GM19463 (cell line): ENCODE data around the gene PLCL1.

ENCODE experiments used
- ATAC-seq: cut with Tn5 transposase; IDR thresholded peaks from one replicate; pipeline ENCODE4 v1.9.1; 2021; ENCODE audit warnings: mild to moderate bottlenecking, moderate library complexity; ENCODE audit not compliant: unreplicated experiment

The PLCL1 gene

GRCh38 chr2:197884252-197884651 is 79.9 kb downstream of the PLCL1 start:
- no peak for ATAC-seq

GRCh38 chr2:197885126-197885525 is 80.7 kb downstream of the PLCL1 start:
- ATAC-seq: no peak

- no peak for ATAC-seq
These were observed 81.2 kb downstream of the PLCL1 start for GRCh38 chr2:197885587-197885986.

- ATAC-seq: no peak
These were observed 83.9 kb downstream of the PLCL1 start for GRCh38 chr2:197888321-197888720.

GRCh38 chr2:197889041-197889440 is 84.6 kb downstream of the PLCL1 start:
- peak; percentile 94 for ATAC-seq

GRCh38 chr2:197890168-197890567 is 85.8 kb downstream of the PLCL1 start:
- no peak for ATAC-seq

- no peak for ATAC-seq
These were observed 87.6 kb downstream of the PLCL1 start for GRCh38 chr2:197891897-197892442.

GRCh38 chr2:197893403-197894177 is 89.2 kb downstream of the PLCL1 start:
- peak; percentile 41 for ATAC-seq

GRCh38 chr2:197894751-197895274 is 90.4 kb downstream of the PLCL1 start:
- no peak for ATAC-seq

- ATAC-seq: no peak
These were observed 93.7 kb downstream of the PLCL1 start for GRCh38 chr2:197897960-197898678.

GRCh38 chr2:197904446-197904845 is 100.1 kb downstream of the PLCL1 start:
- no peak for ATAC-seq

- no peak for ATAC-seq
These were observed 103.8 kb downstream of the PLCL1 start for GRCh38 chr2:197908156-197908555.

- no peak for ATAC-seq
These were observed 104.8 kb downstream of the PLCL1 start for GRCh38 chr2:197908990-197909776.

GRCh38 chr2:197911667-197912066 is 107.3 kb downstream of the PLCL1 start:
- ATAC-seq: no peak

GRCh38 chr2:197913084-197913483 is 108.7 kb downstream of the PLCL1 start:
- ATAC-seq: no peak

- no peak for ATAC-seq
These were observed 110.4 kb downstream of the PLCL1 start for GRCh38 chr2:197914778-197915177.

GRCh38 chr2:197915548-197916265 is 111.3 kb downstream of the PLCL1 start:
- ATAC-seq: no peak

GRCh38 chr2:197919487-197919886 is 115.1 kb downstream of the PLCL1 start:
- no peak for ATAC-seq

- ATAC-seq: no peak
These were observed 115.7 kb downstream of the PLCL1 start for GRCh38 chr2:197920088-197920487.

GRCh38 chr2:197920592-197921201 is 116.3 kb downstream of the PLCL1 start:
- ATAC-seq: no peak
